PC-9 (cell line): Measurements from ENCODE around the gene RALGAPA2. TPM values are rescaled to one million over a fixed set of nuclear protein-coding genes. Genes with fewer than 3 reads are reported as not detected.

Experiments used
- BruUV-seq: library from RNA; stranded (reverse); fragments of 400-500 nt; replicated peaks from 2 replicates; lab custom pipeline; 2021; lab: Mats Ljungman, UMichigan
- CTCF ChIA-PET: fragments of 300-600 bp; sonication (Branson Sonifier 250); formaldehyde crosslinking; loops from one replicate; lab custom pipeline; 2022; ENCODE audit warnings: antibody characterized with exemption; lab: Charles Lee
- POLR2A ChIA-PET: fragments of 300-600 bp; sonication (Branson Sonifier 250); formaldehyde crosslinking; loops from one replicate; lab custom pipeline; 2022; ENCODE audit warnings: antibody characterized with exemption; ENCODE audit not compliant: unreplicated experiment; lab: Charles Lee
- DNase-seq, 2 experiments: peaks; one replicate each; pipeline versions ENCODE4 v3.0.0 to v3.0.0-alpha.2; 2015 to 2022; ENCODE audit warnings: mixed read lengths in 1 of 2
- H2AFZ ChIP-seq: fragments of 200-600 bp; sonication (generic); 2 replicates; pipeline ENCODE4 v1.8.1; 2017; ENCODE audit warnings: antibody characterized with exemption
- H3F3A ChIP-seq: fragments of 200-600 bp; sonication (generic); 2 replicates; pipeline ENCODE4 v1.8.1; 2017; ENCODE audit warnings: antibody characterized with exemption, mild to moderate bottlenecking, low read depth; ENCODE audit not compliant: insufficient read depth
- H3K27ac ChIP-seq: fragments of 200-600 bp; sonication (generic); 2 replicates; pipeline ENCODE4 v1.6.1; 2016; ENCODE audit warnings: mixed run types
- H3K27me3 ChIP-seq: fragments of 200-600 bp; sonication (generic); 2 replicates; pipeline ENCODE4 v1.6.1; 2016; ENCODE audit warnings: low read depth, mixed run types; ENCODE audit not compliant: insufficient read depth
- H3K36me3 ChIP-seq: fragments of 200-600 bp; sonication (generic); 2 replicates; pipeline ENCODE4 v1.6.1; 2016; ENCODE audit warnings: low read depth, mixed run types
- H3K4me1 ChIP-seq: fragments of 200-600 bp; sonication (generic); replicated peaks from 2 replicates; pipeline ENCODE4 v1.6.1; 2016; ENCODE audit warnings: mixed run types; ENCODE audit not compliant: insufficient read depth
- H3K4me2 ChIP-seq: fragments of 200-600 bp; sonication (generic); 2 replicates; pipeline ENCODE4 v1.6.1; 2017; ENCODE audit warnings: mixed run types
- H3K4me3 ChIP-seq: fragments of 200-600 bp; sonication (generic); 2 replicates; pipeline ENCODE4 v1.6.1; 2016; ENCODE audit warnings: mixed run types
- H3K79me2 ChIP-seq: fragments of 200-600 bp; sonication (generic); 2 replicates; pipeline ENCODE4 v1.6.1; 2017; ENCODE audit warnings: low read depth, mixed run types
- H3K9me2 ChIP-seq: fragments of 200-600 bp; sonication (generic); 2 replicates; pipeline ENCODE4 v1.8.1; 2017; ENCODE audit warnings: mild to moderate bottlenecking; ENCODE audit not compliant: insufficient read depth
- H3K9me3 ChIP-seq: fragments of 200-600 bp; sonication (generic); 2 replicates; pipeline ENCODE4 v1.8.1; 2016; ENCODE audit warnings: low read depth; ENCODE audit not compliant: insufficient read depth
- H4K20me1 ChIP-seq: fragments of 200-600 bp; sonication (generic); 2 replicates; pipeline ENCODE4 v1.8.1; 2017; ENCODE audit not compliant: insufficient read depth
- CTCF ChIP-seq: fragments of 200-600 bp; sonication (generic); conservative IDR thresholded peaks from 2 replicates; pipeline ENCODE4 v1.6.1; 2017; ENCODE audit warnings: mixed run types, antibody characterized with exemption, mild to moderate bottlenecking, moderate library complexity
- EZH2 ChIP-seq: fragments of 200-600 bp; sonication (generic); IDR thresholded peaks from 2 replicates; pipeline ENCODE4 v1.8.0; 2017; ENCODE audit warnings: antibody characterized with exemption, low read depth
- intact Hi-C: fragments of 100-400 bp; cut with micrococcal nuclease; formaldehyde crosslinking; loops from one replicate; pipeline ENCODE4 v1.10.0; 2022; ENCODE audit not compliant: unreplicated experiment
- total RNA-seq: library from RNA; stranded (reverse); gene quantifications from 2 replicates; pipeline ENCODE4 v1.2.3, GENCODE V29; 2021

Gene RALGAPA2
- total RNA-seq, 1 experiment from 2014 or later = 28.7 TPM

GRCh38 chr20:20641783-20642182, 70.7 kb downstream of the RALGAPA2 start:
- Histone ChIP-seq H3K4me2 (no peak overlapping the region), H3K9me3 (no peaks in the 10 kb centered on the region), H3K27ac (no peak overlapping the region), H3K79me2 (no peaks in the 10 kb centered on the region), H3K9me2 (no peaks in the 10 kb centered on the region), H3K27me3 (no peaks in the 10 kb centered on the region), H3K4me3 (no peak overlapping the region), H3K4me1 (no peaks in the 10 kb centered on the region), H2AFZ (no peak overlapping the region), H3K36me3 (no peaks in the 10 kb centered on the region), H3F3A (no peaks in the 10 kb centered on the region), H4K20me1 (no peaks in the 10 kb centered on the region)
- intact Hi-C loops = no loop called here
- no TSS peak for BruUV-seq
- CTCF ChIA-PET = no interaction called here
- POLR2A ChIA-PET = no interaction called here
- no peak for DNase-seq
- TF ChIP-seq CTCF (no peak), EZH2 (no peak)

GRCh38 chr20:20638878-20639277, 73.6 kb downstream of the RALGAPA2 start:
- BruUV-seq = no TSS peak
- TF ChIP-seq CTCF = no peak
- no peak for TF ChIP-seq EZH2
- no peaks in the 10 kb centered on the region for H3K79me2 ChIP-seq
- H3K36me3 ChIP-seq = no peaks in the 10 kb centered on the region
- H3K27ac ChIP-seq = no peak overlapping the region
- CTCF ChIA-PET = no interaction called here
- H4K20me1 ChIP-seq = no peaks in the 10 kb centered on the region
- no peaks in the 10 kb centered on the region for H3K27me3 ChIP-seq
- intact Hi-C loops = no loop called here
- H3K4me1 ChIP-seq = no peaks in the 10 kb centered on the region
- no peaks in the 10 kb centered on the region for H3F3A ChIP-seq
- POLR2A ChIA-PET = no interaction called here
- H3K4me3 ChIP-seq = no peak overlapping the region
- DNase-seq = no peak
- H3K9me2 ChIP-seq = no peaks in the 10 kb centered on the region
- no peak overlapping the region for H2AFZ ChIP-seq
- H3K9me3 ChIP-seq = no peaks in the 10 kb centered on the region
- H3K4me2 ChIP-seq = no peak overlapping the region

GRCh38 chr20:20637998-20638725, 74.3 kb downstream of the RALGAPA2 start:
- CTCF ChIA-PET = no interaction called here
- POLR2A ChIA-PET = no interaction called here

More at GRCh38 chr20:20637998-20638725, 74.3 kb downstream of the RALGAPA2 start:
- H3K4me3 ChIP-seq = no peak overlapping the region
- no peaks in the 10 kb centered on the region for H3K36me3 ChIP-seq
- intact Hi-C loops = no loop called here
- DNase-seq = no peak
- BruUV-seq = no TSS peak
- no peaks in the 10 kb centered on the region for H3K79me2 ChIP-seq
- H3K27me3 ChIP-seq = no peaks in the 10 kb centered on the region
- H3K9me3 ChIP-seq = no peaks in the 10 kb centered on the region
- H3K4me1 ChIP-seq = no peaks in the 10 kb centered on the region
- H3K9me2 ChIP-seq = no peaks in the 10 kb centered on the region
- H3K27ac ChIP-seq = no peak overlapping the region
- H4K20me1 ChIP-seq = no peaks in the 10 kb centered on the region
- H3F3A ChIP-seq = no peaks in the 10 kb centered on the region
- H3K4me2 ChIP-seq = no peak overlapping the region
- H2AFZ ChIP-seq = no peak overlapping the region
- no peak for TF ChIP-seq CTCF
- no peak for TF ChIP-seq EZH2
